ENCODE data around the gene HNRNPK. TPM values are rescaled to one million over a fixed set of nuclear protein-coding genes. Genes with fewer than 3 reads are reported as not detected.

HNRNPK gene
- total and polyA plus RNA-seq, 10 of the 15 experiments (the other 5 are each of a cell fraction or from before 2014, with no cell fraction given), result 235 to 970 (median 652) TPM

DNA sequence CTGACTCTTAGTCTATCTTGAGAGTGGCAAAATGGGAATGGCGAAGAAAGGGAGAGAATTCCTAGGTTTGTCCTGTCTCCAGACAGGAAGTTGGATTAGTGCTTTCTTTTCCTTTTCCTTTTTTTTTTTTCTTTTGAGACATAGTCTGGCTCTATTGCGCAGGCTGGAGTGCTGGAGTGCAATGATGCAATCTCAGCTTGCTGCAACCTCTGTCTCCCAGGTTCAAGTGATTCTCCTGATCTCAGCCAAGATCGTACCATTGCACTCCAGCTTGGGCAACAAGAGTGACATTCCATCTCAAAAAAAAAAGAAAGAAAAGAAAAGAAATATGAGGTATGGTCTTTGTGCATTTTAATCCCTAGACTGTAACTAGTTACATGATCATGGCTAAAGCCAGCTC lies 46.2 kb downstream of the HNRNPK start:
- Histone ChIP-seq H3K27me3 (replicated peaks in 1 of 2; ENCODE audit: control insufficient read depth in 2 of 2, insufficient read depth in 2 of 2, low read length in 1 of 2) (no peaks in the 10 kb centered on the region), H3K36me3 (ENCODE audit: control insufficient read depth in 2 of 2, insufficient read depth in 2 of 2, low read length in 1 of 2) (peaks cover 0 to 3% of the 10 kb centered on the region in 2 experiments; a peak in 1 of 4 replicates), H3K9ac (ENCODE audit: control insufficient read depth, insufficient read depth, low read length) (no peak overlapping the region), H3K4me2 (ENCODE audit: control insufficient read depth, insufficient read depth) (no peak overlapping the region), H3K4me3 (no peak overlapping the region), H3K79me2 (ENCODE audit: control insufficient read depth, insufficient read depth, low read length) (no peaks in the 10 kb centered on the region), H4K20me1 (ENCODE audit: control insufficient read depth, insufficient read depth) (no peaks in the 10 kb centered on the region), H2AFZ (ENCODE audit: control insufficient read depth, low read depth, low read length) (no peak overlapping the region), H3K4me1 (ENCODE audit: control insufficient read depth, insufficient read depth, low read length) (no peaks in the 10 kb centered on the region), H3K9me3 (replicated peaks; ENCODE audit: control insufficient read depth, insufficient read depth, low read length) (no peaks in the 10 kb centered on the region), H3K27ac (ENCODE audit: control insufficient read depth, insufficient read depth) (no peak overlapping the region)
- ChIA-PET CTCF (interaction anchor here (0.7 to 1.3 kb wide), 5 partner anchors 13 to 381 kb away, joined by 3 to 5 read pairs (median 3); no protein-coding TSS in a partner anchor), RAD21 (ENCODE audit: unreplicated experiment) (no interaction called here), POLR2A (no interaction called here), SMC1A (ENCODE audit: uncharacterized antibody, unreplicated experiment) (interaction anchor here (2.2 kb wide), 1 partner anchor 327 kb away, joined by 10 read pairs; no protein-coding TSS in a partner anchor)
- 94% methylated on average over 3 of the region's 3 CpGs for WGBS (ENCODE audit: insufficient coverage, insufficient replicate concordance, low lambda C conversion rate, missing lambda C conversion rate)
- BruUV-seq (replicated peaks), result no TSS peak
- FAIRE-seq, result no peak
- in situ Hi-C loops (cut with MboI), result no loop called here
- ATAC-seq, result no peak
- no peak for DNase-seq (ENCODE audit: low read depth, low spot score)
- TF ChIP-seq GABPA (IDR thresholded peaks at IDR 0.05; ENCODE audit: low read depth) (no peak), MYC (IDR thresholded peaks at IDR 0.05; ENCODE audit: insufficient read depth, insufficient read length, insufficient replicate concordance, low read length, severe bottlenecking) (no peak), MTA2 (IDR thresholded peaks at IDR 0.05; ENCODE audit: low read depth) (no peak), IRF4 (IDR thresholded peaks at IDR 0.05; ENCODE audit: low read depth, low read length) (no peak), STAT3 (IDR thresholded peaks at IDR 0.05; ENCODE audit: low read depth, low read length) (no peak), HDAC6 (IDR thresholded peaks at IDR 0.05; ENCODE audit: unreplicated experiment) (no peak), DPF2 (IDR thresholded peaks at IDR 0.05) (no peak), RUNX3 (IDR thresholded peaks at IDR 0.05; ENCODE audit: low read length) (no peak), HDGF (IDR thresholded peaks at IDR 0.05) (no peak), GATAD2B (conservative IDR thresholded peaks at IDR 0.05; ENCODE audit: low read depth) (no peak), SUPT20H (IDR thresholded peaks at IDR 0.05; ENCODE audit: borderline replicate concordance, control insufficient read depth, low read depth, low read length) (no peak), BMI1 (IDR thresholded peaks at IDR 0.05; ENCODE audit: borderline replicate concordance) (no peak), CHD1 (IDR thresholded peaks at IDR 0.05; ENCODE audit: low read depth, low read length) (no peak), JUNB (IDR thresholded peaks at IDR 0.05) (no peak), ESRRA (IDR thresholded peaks at IDR 0.05; ENCODE audit: low read length) (no peak), MEF2A (IDR thresholded peaks at IDR 0.05; ENCODE audit: insufficient read depth, low read depth, low read length) (no peak)
- TF ChIP-seq, protein P1, sequence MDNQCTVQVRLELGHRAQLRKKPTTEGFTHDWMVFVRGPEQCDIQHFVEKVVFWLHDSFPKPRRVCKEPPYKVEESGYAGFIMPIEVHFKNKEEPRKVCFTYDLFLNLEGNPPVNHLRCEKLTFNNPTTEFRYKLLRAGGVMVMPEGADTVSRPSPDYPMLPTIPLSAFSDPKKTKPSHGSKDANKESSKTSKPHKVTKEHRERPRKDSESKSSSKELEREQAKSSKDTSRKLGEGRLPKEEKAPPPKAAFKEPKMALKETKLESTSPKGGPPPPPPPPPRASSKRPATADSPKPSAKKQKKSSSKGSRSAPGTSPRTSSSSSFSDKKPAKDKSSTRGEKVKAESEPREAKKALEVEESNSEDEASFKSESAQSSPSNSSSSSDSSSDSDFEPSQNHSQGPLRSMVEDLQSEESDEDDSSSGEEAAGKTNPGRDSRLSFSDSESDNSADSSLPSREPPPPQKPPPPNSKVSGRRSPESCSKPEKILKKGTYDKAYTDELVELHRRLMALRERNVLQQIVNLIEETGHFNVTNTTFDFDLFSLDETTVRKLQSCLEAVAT (IDR thresholded peaks at IDR 0.05), result no peak
- TF ChIP-seq, protein P2, sequence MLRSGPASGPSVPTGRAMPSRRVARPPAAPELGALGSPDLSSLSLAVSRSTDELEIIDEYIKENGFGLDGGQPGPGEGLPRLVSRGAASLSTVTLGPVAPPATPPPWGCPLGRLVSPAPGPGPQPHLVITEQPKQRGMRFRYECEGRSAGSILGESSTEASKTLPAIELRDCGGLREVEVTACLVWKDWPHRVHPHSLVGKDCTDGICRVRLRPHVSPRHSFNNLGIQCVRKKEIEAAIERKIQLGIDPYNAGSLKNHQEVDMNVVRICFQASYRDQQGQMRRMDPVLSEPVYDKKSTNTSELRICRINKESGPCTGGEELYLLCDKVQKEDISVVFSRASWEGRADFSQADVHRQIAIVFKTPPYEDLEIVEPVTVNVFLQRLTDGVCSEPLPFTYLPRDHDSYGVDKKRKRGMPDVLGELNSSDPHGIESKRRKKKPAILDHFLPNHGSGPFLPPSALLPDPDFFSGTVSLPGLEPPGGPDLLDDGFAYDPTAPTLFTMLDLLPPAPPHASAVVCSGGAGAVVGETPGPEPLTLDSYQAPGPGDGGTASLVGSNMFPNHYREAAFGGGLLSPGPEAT (IDR thresholded peaks at IDR 0.05; ENCODE audit: low read depth), result no peak
- TF ChIP-seq, protein P3, sequence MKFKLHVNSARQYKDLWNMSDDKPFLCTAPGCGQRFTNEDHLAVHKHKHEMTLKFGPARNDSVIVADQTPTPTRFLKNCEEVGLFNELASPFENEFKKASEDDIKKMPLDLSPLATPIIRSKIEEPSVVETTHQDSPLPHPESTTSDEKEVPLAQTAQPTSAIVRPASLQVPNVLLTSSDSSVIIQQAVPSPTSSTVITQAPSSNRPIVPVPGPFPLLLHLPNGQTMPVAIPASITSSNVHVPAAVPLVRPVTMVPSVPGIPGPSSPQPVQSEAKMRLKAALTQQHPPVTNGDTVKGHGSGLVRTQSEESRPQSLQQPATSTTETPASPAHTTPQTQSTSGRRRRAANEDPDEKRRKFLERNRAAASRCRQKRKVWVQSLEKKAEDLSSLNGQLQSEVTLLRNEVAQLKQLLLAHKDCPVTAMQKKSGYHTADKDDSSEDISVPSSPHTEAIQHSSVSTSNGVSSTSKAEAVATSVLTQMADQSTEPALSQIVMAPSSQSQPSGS (IDR thresholded peaks at IDR 0.05; ENCODE audit: low read length), result no peak
- intact Hi-C loops (cut with micrococcal nuclease; ENCODE audit: unreplicated experiment), result no loop called here
